CD4-positive, alpha-beta T cell treated with Interleukin-15 for 4 hours (primary cell): ENCODE results near the gene GNPDA2.

Experiments used
- DNase-seq: peaks from one replicate; pipeline ENCODE4 v3.0.0-alpha.2; 2020; ENCODE audit warnings: low spot score

GNPDA2 gene

DNA sequence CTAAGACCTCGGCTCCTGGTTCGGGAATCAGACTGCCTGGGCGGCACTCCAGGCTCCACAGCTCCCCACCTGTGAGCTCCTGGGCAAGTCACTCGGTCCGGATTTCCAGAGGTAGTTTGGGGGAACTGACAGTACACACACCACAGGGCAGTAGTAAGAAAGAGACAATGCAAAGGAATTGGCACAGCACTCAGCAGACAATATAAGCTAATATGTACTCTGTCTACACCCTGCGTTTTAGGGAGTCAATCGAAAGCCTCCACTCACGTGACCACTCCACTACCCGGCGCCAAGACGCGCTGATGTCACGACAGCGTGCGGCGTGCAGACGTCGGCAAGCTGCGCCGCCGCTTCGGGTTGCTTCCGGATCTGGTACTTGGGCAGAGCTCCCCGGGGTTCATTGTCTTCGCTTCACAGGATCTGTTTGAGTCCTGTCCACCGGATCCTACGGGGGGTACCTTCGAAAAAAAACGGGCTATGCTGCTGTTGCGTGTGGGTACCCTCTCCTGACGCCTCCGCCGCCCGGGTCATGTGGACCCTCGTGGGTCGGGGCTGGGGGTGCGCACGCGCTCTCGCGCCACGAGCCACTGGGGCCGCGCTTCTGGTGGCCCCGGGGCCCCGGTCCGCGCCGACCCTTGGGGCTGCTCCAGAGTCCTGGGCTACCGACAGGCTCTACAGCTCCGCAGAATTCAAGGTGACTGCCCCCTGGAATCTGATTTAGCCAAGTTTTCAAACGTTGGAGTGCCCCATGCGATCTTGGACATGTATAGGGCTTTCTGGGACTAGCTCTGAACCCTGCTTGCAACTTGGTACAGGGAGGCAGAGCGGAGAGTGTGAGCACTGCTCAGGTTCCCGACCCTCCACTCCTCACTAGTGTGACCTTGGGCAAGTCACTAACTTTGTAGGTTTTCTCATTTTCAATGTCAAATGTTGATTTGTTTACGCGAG, 48.0 kb downstream of the GNPDA2 start, which contains the start of gene GUF1:
TSS of gene GUF1 (plus strand) at position 327 of the 948 bp plus-strand sequence. CDS start at position 530, 203 bp downstream.
- peak; percentile 87 for DNase-seq

DNA sequence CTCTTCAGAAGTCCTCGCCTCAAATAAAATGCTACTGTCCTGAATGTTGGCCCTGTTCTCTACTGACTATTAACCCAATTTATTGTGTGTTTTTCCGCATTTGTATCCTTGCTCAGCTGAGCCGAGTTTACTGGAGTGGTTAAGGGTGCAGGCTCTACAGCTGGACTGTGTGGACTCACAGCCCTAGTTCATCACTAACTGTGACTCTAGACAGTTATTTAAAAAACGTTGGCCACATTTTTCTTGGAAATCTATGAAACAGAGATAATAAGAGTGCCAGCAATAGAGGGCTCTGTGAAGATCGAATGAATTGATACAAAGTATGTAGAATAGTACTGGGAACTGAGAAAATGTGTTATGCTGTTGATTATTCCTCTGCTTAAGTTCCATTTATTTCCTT, 51.0 kb downstream of the GNPDA2 start:
- DNase-seq: no peak

DNA sequence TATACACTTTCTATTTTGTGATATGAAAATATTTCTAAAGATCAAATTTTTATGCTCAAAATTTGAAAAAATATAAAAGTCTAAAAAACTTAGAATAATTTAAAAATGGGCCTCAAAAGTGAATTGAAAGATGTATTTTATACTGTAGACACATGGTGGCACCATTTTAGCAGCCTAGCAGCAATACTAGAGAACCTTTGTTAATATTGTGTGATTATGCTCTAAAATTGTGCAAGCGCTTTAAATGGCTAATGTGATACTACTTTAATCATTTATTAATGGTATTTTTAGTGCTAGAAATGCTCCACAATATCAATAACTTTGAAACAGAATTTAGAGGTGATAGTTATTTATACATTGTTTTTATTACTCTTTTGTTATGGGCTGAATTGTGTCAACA, 51.9 kb downstream of the GNPDA2 start:
- DNase-seq: no peak

DNA sequence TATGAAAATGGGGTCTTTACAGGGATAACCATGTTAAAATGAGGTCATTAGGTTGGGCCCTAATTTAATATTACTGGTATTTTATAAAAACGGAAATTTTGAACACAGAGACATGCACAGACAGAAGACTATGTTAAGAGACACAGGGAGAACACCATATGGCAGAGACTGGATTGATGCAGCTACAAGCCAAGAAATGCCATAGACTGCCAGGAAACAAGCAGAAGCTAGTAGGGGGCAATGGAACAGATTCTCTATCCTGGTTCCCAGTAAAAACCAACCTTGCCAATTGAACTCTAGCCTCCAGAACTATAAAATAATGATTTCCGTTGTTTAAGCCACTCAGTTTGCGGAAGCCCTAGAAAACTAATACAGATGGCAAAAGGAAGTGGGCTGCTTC, 54.7 kb downstream of the GNPDA2 start:
- DNase-seq: no peak

DNA sequence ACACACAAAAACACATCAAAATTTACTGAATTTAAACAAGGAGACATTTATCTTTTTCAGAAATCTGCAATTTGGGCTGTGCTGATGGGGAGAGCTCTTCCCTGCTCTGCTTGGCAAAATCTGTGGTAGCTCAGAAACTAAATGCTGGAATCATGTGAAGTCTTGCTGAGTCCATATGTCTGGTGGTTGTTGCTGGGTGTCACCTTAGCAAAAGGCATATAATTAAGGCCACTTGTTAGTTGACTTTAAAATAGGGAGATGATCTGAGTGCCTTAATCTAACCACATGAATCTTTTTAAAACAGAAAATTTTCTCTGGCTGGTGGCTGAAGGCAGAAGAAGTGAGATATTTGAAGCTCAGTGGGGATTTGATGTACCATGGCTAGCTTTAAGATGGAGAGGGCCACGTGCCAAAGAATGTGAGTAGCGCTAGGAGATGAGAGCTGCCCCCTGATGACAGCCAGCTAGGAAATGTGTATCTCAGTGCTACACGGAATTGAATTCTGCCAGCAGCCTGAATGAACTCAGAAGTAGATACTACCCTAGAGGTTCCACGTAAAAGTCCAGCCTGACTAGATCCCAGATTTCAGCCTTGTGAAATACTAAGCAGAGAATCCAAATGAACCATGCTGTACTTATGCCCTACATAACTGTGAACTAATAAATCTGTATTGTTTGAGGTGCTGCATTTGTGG, 55.7 kb downstream of the GNPDA2 start:
- no peak for DNase-seq

DNA sequence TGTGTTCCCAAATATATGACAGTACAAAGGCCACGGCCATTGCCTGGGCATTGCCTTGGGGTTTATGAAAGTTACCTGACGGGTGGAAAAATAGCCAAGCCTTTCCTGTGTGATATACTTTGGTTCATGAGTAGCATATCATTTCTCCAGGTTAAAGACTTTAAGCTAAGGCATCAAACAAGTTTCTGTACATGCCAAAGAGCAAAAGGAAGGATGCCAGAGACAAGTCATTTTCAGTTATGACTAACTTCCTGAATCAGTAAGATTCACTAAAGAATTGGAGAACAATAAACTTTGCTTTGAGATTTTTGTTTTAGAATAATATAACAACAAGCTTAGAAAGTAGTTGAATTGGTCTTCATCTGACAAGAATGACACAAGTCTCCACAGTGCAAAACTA, 57.8 kb downstream of the GNPDA2 start:
- DNase-seq: no peak

DNA sequence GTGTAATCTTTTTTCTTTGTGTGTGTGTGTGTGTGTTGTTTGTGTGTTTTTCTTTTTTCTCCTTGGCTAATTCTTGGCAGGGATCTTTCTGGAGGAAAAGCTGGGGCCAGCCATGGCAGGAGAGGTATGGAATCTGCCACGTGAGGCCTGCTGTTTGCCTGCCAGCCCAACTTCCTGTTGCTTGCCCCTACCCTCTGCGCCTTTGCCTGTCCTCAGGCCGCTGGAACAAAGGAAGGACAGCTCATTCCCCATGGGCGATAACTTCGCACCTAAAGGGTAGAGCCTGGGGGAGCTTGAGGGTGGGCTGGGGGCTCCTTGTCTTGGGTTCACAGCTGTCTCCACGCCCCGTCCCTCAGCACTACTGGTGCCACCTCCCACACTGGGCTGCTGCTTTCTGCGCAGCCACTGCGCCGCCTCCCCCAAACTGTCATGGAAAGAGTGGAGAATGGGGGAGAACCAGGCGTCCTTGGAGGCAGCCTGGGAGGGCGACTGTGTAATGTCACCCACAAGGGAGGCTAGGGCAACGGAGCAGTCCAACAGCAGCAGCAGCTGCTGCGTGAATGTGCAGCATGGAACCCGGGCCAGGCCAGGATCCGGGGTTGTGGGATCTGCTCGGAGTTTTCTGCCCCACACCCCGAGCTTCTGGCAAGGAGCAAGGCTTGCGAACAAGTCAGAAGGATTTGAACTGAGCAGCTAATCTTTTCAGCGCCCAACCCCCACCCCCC, 62.7 kb downstream of the GNPDA2 start:
- DNase-seq: no peak

DNA sequence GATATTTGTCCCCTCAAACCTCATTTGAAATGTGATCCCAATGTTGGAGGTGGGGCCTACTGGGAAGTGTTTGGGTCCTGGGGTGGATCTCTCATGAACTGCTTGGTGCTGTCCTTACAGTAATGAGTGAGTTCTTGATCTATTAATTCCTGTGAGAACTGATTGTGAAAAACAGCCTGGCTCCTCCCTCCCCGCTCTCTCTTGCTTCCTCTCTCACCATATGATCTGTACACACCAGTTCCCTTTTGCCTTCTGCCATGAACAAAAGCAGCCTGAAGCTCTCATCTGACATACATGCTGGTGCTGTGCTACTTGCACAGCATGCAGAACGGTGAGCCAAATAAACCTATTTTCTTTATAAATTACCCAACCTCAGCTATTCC, 63.7 kb downstream of the GNPDA2 start:
- DNase-seq: no peak

DNA sequence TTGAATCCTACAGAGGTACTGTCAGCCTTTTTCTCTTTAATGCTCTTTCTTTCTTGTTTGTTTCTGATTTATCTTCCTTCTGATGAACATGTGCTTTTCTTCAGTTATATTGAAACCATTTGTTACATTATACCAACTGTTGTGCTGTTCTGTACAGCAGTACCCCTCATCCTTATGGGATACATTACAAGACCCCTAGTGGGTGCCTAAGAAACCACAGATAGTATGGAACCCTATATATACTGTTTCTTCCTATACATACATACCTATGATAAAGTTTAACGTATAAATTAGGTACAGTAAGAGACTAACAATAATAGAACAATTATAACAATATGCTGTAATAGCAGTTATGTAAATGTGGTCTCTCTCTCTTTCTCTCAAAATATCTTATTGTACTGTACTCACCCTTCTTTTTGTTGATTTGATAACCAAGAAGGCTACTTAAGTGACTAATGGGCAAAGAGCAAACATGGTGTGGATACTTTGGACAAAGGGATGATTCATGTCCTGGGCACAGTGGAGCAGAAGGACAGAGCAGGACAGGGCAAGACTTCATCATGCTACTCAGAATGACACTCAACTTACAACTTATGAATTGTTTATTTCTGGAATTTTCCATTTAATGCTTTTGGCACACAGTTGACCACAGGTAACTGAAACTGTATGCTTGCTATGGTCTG, 64.3 kb downstream of the GNPDA2 start:
- DNase-seq: no peak

DNA sequence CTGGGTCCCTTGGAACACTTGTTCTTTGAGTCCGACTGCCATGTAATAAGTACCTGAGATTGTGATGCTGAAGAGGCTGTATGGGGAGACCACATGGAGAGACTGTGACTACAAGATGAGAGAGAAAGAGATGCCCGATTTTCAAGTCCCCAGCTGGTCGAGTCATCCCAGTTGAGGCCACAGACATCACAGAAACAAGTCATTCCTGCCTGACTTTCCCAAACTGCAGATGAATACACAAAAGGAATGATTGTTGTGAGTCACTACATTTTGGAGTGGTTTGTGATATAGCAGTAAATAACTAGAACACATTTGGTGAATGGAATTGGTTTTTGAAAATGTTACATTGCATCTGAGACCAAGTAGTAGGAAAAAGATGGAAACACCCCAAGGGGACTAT, 66.0 kb downstream of the GNPDA2 start:
- DNase-seq: no peak

DNA sequence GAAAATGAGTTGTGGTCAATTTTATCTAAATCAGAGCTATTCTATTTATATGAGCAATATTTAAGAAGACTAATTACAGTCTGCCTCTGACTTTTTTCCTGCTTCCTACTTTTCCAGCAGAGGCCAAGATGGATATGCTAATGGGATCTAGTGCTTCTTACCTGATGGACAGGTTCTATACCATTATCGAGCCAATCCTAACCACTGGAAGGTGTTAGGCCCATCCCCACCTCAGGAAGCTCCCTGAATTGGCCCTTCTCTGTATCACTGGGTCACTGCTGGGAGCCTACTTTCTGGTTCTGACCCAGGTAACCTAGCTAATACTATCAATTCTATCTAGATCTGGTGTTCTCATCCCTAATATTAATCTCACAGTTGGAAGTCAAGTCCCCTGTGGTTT, 74.4 kb downstream of the GNPDA2 start:
- DNase-seq: no peak
